B cell (primary cell): ENCODE data around the gene TCN2. TPM values are rescaled to one million over a fixed set of nuclear protein-coding genes. Genes with fewer than 3 reads are reported as not detected.

Experiments
- ATAC-seq: fragments of 200-7000 bp; cut with Tn5 transposase; one replicate; pipeline ENCODE4 v1.10.0; 2021; ENCODE audit warnings: low read depth, mild to moderate bottlenecking, moderate number of reproducible peaks, moderate library complexity
- CTCF ChIA-PET: fragments of 350-600 bp; sonication (Branson Sonifier 250); formaldehyde crosslinking; loops from one replicate; lab custom pipeline; 2021; ENCODE audit warnings: antibody characterized with exemption, inconsistent platforms; lab: Charles Lee
- POLR2A ChIA-PET: fragments of 350-600 bp; sonication (Branson Sonifier 250); formaldehyde crosslinking; loops from one replicate; lab custom pipeline; 2021; ENCODE audit warnings: antibody characterized with exemption; lab: Charles Lee
- DNase-seq: peaks from one replicate; pipeline ENCODE4 v3.0.0; 2013
- H2AFZ ChIP-seq: 2 replicates; pipeline ENCODE4 v1.6.1; 2012; ENCODE audit warnings: mild to moderate bottlenecking, low read depth, low read length; ENCODE audit not compliant: insufficient read depth, poor library complexity, severe bottlenecking
- H3K27ac ChIP-seq, 2 donors: 1 replicate in 1 of 2; 2 replicates in 1 of 2; pipeline ENCODE4 v1.5.1; 2012 to 2013; ENCODE audit warnings: low read length in 2 of 2, mild to moderate bottlenecking in 2 of 2, moderate library complexity in 1 of 2
- H3K27me3 ChIP-seq, 4 experiments: fragments of 200-600 bp in 1 of 4; sonication (generic) in 1 of 4; replicated peaks in 1 of 4; 1 replicate in 2 of 4; 2 replicates in 2 of 4; pipeline versions ENCODE4 v1.6.1 to v1.7.0; 2013 to 2016; ENCODE audit warnings: low read length in 3 of 4, mild to moderate bottlenecking in 2 of 4, mixed read lengths in 1 of 4, moderate library complexity in 1 of 4; ENCODE audit not compliant: insufficient read depth in 4 of 4, control insufficient read depth in 3 of 4; ENCODE audit errors: control extremely low read depth in 1 of 4
- H3K36me3 ChIP-seq, 2 experiments: replicated peaks in 1 of 2; 1 replicate in 1 of 2; 2 replicates in 1 of 2; pipeline versions ENCODE4 v1.6.1 to v1.7.1; 2013; ENCODE audit warnings: low read length in 1 of 2; ENCODE audit not compliant: insufficient read depth in 2 of 2, control insufficient read depth in 1 of 2; ENCODE audit errors: control extremely low read depth in 1 of 2, extremely low read depth in 1 of 2
- H3K4me1 ChIP-seq, 2 donors: fragments of 200-600 bp in 1 of 2; sonication (generic) in 1 of 2; 1 replicate in 1 of 2; 2 replicates in 1 of 2; pipeline versions ENCODE4 v1.5.1 to v1.6.1; 2013 to 2017; ENCODE audit warnings: low read length in 2 of 2; ENCODE audit not compliant: control insufficient read depth in 2 of 2, insufficient read depth in 2 of 2
- H3K4me2 ChIP-seq: replicated peaks from 2 replicates; pipeline ENCODE3; 2012; ENCODE audit warnings: mild to moderate bottlenecking, low read depth, low read length; ENCODE audit not compliant: poor library complexity, severe bottlenecking
- H3K4me3 ChIP-seq, 5 experiments: fragments of 200-600 bp in 1 of 5; sonication (generic) in 1 of 5; 1 replicate in 3 of 5; 2 replicates in 2 of 5; pipeline versions ENCODE4 v1.5.1 to v1.7.0; 2011 to 2016; ENCODE audit warnings: low read length in 4 of 5, mild to moderate bottlenecking in 4 of 5, low read depth in 2 of 5, control low read depth in 1 of 5, moderate library complexity in 1 of 5; ENCODE audit not compliant: insufficient read depth in 1 of 5; ENCODE audit errors: control extremely low read depth in 1 of 5, extremely low read depth in 1 of 5
- H3K79me2 ChIP-seq: fragments of 200-600 bp; sonication (generic); one replicate; pipeline ENCODE4 v1.6.0; 2016; ENCODE audit warnings: low read length; ENCODE audit not compliant: control insufficient read depth, insufficient read depth
- H3K9ac ChIP-seq: fragments of 200-600 bp; sonication (generic); 2 replicates; pipeline ENCODE4 v1.6.1; 2017; ENCODE audit warnings: mild to moderate bottlenecking, low read length, moderate library complexity
- H3K9me3 ChIP-seq, 3 donors: one replicate each; pipeline versions ENCODE4 v1.6.1 to v1.7.1; 2013; ENCODE audit warnings: low read length in 2 of 3; ENCODE audit not compliant: control insufficient read depth in 2 of 3, insufficient read depth in 1 of 3; ENCODE audit errors: control extremely low read depth in 1 of 3
- H4K20me1 ChIP-seq: 2 replicates; pipeline ENCODE4 v1.6.0; 2012; ENCODE audit warnings: mild to moderate bottlenecking, low read length; ENCODE audit not compliant: insufficient read depth, control insufficient read depth, poor library complexity, severe bottlenecking
- H3K27ac Mint-ChIP-seq: one replicate; pipeline ENCODE4 v1.8.0; 2021; ENCODE audit warnings: mixed read lengths
- H3K27me3 Mint-ChIP-seq: one replicate; pipeline ENCODE4 v1.8.0; 2021; ENCODE audit warnings: mixed read lengths
- H3K4me1 Mint-ChIP-seq: one replicate; pipeline ENCODE4 v1.8.0; 2021; ENCODE audit warnings: mixed read lengths
- H3K4me3 Mint-ChIP-seq: one replicate; pipeline ENCODE4 v1.8.0; 2021; ENCODE audit warnings: mixed read lengths
- H3K9me3 Mint-ChIP-seq: one replicate; pipeline ENCODE4 v1.8.0; 2022; ENCODE audit warnings: mixed read lengths; ENCODE audit not compliant: insufficient read depth
- EZH2 ChIP-seq: IDR thresholded peaks from 2 replicates; pipeline ENCODE4 v1.6.1; 2012; ENCODE audit warnings: borderline replicate concordance, low read depth, mild to moderate bottlenecking, moderate library complexity, low read length; ENCODE audit not compliant: insufficient read depth, poor library complexity, severe bottlenecking
- WGBS: methylation state at CpG from one replicate; pipeline ENCODE4 v1.1.5; 2013; ENCODE audit warnings: missing lambda C conversion rate; ENCODE audit not compliant: insufficient coverage; 5-methylcytosine and 5-hydroxymethylcytosine counted together
- intact Hi-C: fragments of 100-400 bp; cut with micrococcal nuclease; formaldehyde crosslinking; loops from one replicate; pipeline ENCODE4 v1.10.0; 2022
- polyA plus RNA-seq: library from polyadenylated mRNA; depleted of rRNA; stranded (reverse); fragments of >200 nt; gene quantifications from 2 replicates; pipeline ENCODE4 v1.2.3, GENCODE V29; 2012
- total RNA-seq, 2 donors: library from RNA; stranded (reverse); fragments of 120-200 nt in 1 of 2; gene quantifications; 1 replicate in 1 of 2; 2 replicates in 1 of 2; pipeline versions ENCODE4 v1.2.3 to v1.2.4, GENCODE V29; 2013 to 2022
- TF ChIP-seq, protein P1 (sequence below): fragments of 200-600 bp; IDR thresholded peaks from one replicate; pipeline ENCODE4 v1.8.0; 2022; ENCODE audit warnings: antibody characterized with exemption, mild to moderate bottlenecking

The TCN2 gene
- total and polyA plus RNA-seq, 2 donors (not counting 1 experiment from before 2014, with no cell fraction given), result 0.37 to 0.40 TPM

DNA sequence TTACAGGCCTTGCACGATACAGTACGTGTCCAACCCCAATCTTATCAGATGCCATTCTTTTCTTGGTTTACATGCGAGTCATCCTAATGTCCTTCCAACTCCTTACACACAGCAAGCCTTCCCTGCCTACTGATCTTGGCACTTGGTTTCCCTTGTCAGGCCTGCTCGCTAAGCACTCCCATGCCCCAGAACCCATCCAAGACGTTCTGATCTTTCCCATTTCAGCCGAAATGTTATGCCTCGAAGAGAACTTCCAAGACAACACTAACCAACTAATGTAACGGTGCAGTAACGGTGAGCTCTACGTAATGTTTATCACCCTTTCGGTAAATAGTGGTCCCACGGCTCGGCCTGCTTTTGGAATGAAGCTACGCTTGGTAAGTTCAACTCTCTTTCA, 15.8 kb upstream of the TCN2 start:
- POLR2A ChIA-PET, result interaction anchor here (0.5 to 1.3 kb wide), 3 partner anchors 15 to 89 kb away, joined by 3 to 4 read pairs (median 3); partner anchors contain the start of genes SLC35E4 and TCN2
- intact Hi-C loops, result loop anchor here (5.0 to 10.0 kb wide), 8 partner anchors 196 to 1881 kb away; partner anchors contain the start of genes CASTOR1, DEPDC5, FBXO7 and MTMR3
- Histone ChIP-seq H2AFZ (peak overlapping the region; percentile 78), H3K9me3 (no peaks in the 10 kb centered on the region), H3K9ac (peak overlapping the region; percentile 89), H3K27ac (peak overlapping the region; percentile 95 to 98), H3K4me2 (peak overlapping the region; percentile 92), H3K79me2 (peaks cover 24% of the 10 kb centered on the region), H3K36me3 (peaks cover 2 to 32% of the 10 kb centered on the region in 2 experiments), H3K4me3 (peak overlapping the region; percentile 81 to 95 (median 91)), H4K20me1 (peaks cover 23% of the 10 kb centered on the region), H3K27me3 (peaks cover 0 to 2% (median under 1%) of the 10 kb centered on the region in 4 experiments), H3K4me1 (peaks cover 14 to 22% of the 10 kb centered on the region in 2 donors)
- Mint-ChIP-seq H3K4me3 (no peak overlapping the region), H3K27me3 (peaks cover 3% of the 10 kb centered on the region), H3K27ac (no peak overlapping the region), H3K4me1 (no peaks in the 10 kb centered on the region), H3K9me3 (no peaks in the 10 kb centered on the region)
- WGBS, result 7% methylated on average over 14 of the region's 14 CpGs
- CTCF ChIA-PET, result interaction anchor here (0.8 to 1.3 kb wide), 3 partner anchors 163 to 331 kb away, joined by 3 read pairs; partner anchors contain the start of gene RNF215
- no peak for ATAC-seq
- DNase-seq, result no peak
- no peak for TF ChIP-seq EZH2
- TF ChIP-seq, protein P1, sequence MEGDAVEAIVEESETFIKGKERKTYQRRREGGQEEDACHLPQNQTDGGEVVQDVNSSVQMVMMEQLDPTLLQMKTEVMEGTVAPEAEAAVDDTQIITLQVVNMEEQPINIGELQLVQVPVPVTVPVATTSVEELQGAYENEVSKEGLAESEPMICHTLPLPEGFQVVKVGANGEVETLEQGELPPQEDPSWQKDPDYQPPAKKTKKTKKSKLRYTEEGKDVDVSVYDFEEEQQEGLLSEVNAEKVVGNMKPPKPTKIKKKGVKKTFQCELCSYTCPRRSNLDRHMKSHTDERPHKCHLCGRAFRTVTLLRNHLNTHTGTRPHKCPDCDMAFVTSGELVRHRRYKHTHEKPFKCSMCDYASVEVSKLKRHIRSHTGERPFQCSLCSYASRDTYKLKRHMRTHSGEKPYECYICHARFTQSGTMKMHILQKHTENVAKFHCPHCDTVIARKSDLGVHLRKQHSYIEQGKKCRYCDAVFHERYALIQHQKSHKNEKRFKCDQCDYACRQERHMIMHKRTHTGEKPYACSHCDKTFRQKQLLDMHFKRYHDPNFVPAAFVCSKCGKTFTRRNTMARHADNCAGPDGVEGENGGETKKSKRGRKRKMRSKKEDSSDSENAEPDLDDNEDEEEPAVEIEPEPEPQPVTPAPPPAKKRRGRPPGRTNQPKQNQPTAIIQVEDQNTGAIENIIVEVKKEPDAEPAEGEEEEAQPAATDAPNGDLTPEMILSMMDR, result no peak
